ENCODE measurements around the gene HOMEZ. TPM values are rescaled to one million over a fixed set of nuclear protein-coding genes. Genes with fewer than 3 reads are reported as not detected.
"Not testable (repeated sequence)": the region's sequence is repeated elsewhere in the genome, so short reads cannot be mapped to it uniquely, and the experiment has no call there.

HOMEZ gene
- total RNA-seq, 1 donor from 2014 or later: 8.9 TPM

GRCh38 chr14:23232241-23232808 is 53.6 kb downstream of the HOMEZ start:
- DNase-seq (ENCODE audit: low spot score): not testable (repeated sequence)

DNA sequence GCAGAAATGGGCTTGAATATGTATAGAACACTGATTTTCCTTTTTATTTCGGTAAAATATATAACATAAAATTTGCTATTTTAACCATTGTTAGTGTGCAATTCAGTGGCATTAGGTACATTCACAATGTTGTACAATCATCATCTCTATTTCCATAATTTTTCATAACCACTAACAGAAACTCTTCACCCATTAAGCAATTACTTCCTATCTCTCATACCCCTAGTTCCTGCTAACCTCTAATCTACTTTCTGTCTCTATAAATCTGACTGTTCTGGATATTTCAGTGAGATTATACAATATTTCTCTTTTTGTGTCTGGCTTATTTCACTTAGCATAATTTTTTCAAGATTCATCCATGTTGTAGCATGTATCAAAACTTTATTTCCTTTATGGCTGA is 57.1 kb downstream of the HOMEZ start:
- no peak for DNase-seq (ENCODE audit: low spot score)
- no peak for ATAC-seq

More at GRCh38 chr14:23232241-23232808, 53.6 kb downstream of the HOMEZ start:
- not testable (repeated sequence) for ATAC-seq

- ATAC-seq: no peak
- DNase-seq (ENCODE audit: low spot score): no peak
Measured at GRCh38 chr14:23227566-23227965, 58.4 kb downstream of the HOMEZ start.

- DNase-seq (ENCODE audit: low spot score); ATAC-seq: not testable (repeated sequence)
Measured at GRCh38 chr14:23224958-23225357, 61.0 kb downstream of the HOMEZ start.

Other genes with a start within 250 kb of the HOMEZ start
- gene PSMB11, start 243.9 kb downstream of the HOMEZ start, total RNA-seq: not detected
- 0.43 TPM for gene CDH24, start 228.6 kb downstream of the HOMEZ start, total RNA-seq
- 48.2 TPM for gene ACIN1, start 191.0 kb downstream of the HOMEZ start, total RNA-seq
- gene C14orf119, start 190.6 kb downstream of the HOMEZ start, total RNA-seq: 14.4 TPM
- not detected for gene CIROP, start 181.1 kb downstream of the HOMEZ start, total RNA-seq
- gene CEBPE, start 166.9 kb downstream of the HOMEZ start, total RNA-seq: not detected
- gene SLC7A8, start 102.5 kb downstream of the HOMEZ start, total RNA-seq: 6.7 TPM
- not detected for gene RNF212B, start 48.2 kb downstream of the HOMEZ start, total RNA-seq
- 11.5 TPM for gene PPP1R3E, start 16.7 kb upstream of the HOMEZ start, total RNA-seq
- 14.0 TPM for gene BCL2L2, start 20.7 kb upstream of the HOMEZ start, total RNA-seq
- 86.9 TPM for gene PABPN1, start 35.3 kb upstream of the HOMEZ start, total RNA-seq
- 3.6 TPM for gene SLC22A17, start 66.8 kb upstream of the HOMEZ start, total RNA-seq
- gene EFS, start 79.0 kb upstream of the HOMEZ start, total RNA-seq: 0.68 TPM
- gene IL25, start 86.7 kb upstream of the HOMEZ start, total RNA-seq: not detected
- gene CMTM5, start 90.9 kb upstream of the HOMEZ start, total RNA-seq: not detected
- not detected for gene MYH6, start 122.1 kb upstream of the HOMEZ start, total RNA-seq
- gene MYH7, start 149.5 kb upstream of the HOMEZ start, total RNA-seq: not detected
- 12.1 TPM for gene NGDN, start 183.6 kb upstream of the HOMEZ start, total RNA-seq

Data from left lobe of liver (tissue), 2 donors.